DND-41 (cell line): Measurements from ENCODE around the gene BUD31.

Experiments
- EZH2 ChIP-seq: IDR thresholded peaks from 3 replicates; pipeline ENCODE4 v1.6.1; 2012; ENCODE audit warnings: borderline replicate concordance, low read depth, mild to moderate bottlenecking, moderate library complexity, low read length, inconsistent platforms; ENCODE audit not compliant: severe bottlenecking
- TF ChIP-seq, protein P1 (sequence below): IDR thresholded peaks from 2 replicates; pipeline ENCODE4 v1.5.1; 2012; ENCODE audit warnings: borderline replicate concordance, low read length, moderate library complexity, mild to moderate bottlenecking; ENCODE audit not compliant: poor library complexity, severe bottlenecking; ENCODE audit errors: extremely low read depth

- TF ChIP-seq, protein P1, sequence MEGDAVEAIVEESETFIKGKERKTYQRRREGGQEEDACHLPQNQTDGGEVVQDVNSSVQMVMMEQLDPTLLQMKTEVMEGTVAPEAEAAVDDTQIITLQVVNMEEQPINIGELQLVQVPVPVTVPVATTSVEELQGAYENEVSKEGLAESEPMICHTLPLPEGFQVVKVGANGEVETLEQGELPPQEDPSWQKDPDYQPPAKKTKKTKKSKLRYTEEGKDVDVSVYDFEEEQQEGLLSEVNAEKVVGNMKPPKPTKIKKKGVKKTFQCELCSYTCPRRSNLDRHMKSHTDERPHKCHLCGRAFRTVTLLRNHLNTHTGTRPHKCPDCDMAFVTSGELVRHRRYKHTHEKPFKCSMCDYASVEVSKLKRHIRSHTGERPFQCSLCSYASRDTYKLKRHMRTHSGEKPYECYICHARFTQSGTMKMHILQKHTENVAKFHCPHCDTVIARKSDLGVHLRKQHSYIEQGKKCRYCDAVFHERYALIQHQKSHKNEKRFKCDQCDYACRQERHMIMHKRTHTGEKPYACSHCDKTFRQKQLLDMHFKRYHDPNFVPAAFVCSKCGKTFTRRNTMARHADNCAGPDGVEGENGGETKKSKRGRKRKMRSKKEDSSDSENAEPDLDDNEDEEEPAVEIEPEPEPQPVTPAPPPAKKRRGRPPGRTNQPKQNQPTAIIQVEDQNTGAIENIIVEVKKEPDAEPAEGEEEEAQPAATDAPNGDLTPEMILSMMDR: no peak
- TF ChIP-seq EZH2: no peak
Measured at GRCh38 chr7:99438573-99439480, 30.1 kb downstream of the BUD31 start, which contains the start of the genes CPSF4 and PTCD1.
